ENCODE results near the gene MEDAG.

The MEDAG gene

DNA sequence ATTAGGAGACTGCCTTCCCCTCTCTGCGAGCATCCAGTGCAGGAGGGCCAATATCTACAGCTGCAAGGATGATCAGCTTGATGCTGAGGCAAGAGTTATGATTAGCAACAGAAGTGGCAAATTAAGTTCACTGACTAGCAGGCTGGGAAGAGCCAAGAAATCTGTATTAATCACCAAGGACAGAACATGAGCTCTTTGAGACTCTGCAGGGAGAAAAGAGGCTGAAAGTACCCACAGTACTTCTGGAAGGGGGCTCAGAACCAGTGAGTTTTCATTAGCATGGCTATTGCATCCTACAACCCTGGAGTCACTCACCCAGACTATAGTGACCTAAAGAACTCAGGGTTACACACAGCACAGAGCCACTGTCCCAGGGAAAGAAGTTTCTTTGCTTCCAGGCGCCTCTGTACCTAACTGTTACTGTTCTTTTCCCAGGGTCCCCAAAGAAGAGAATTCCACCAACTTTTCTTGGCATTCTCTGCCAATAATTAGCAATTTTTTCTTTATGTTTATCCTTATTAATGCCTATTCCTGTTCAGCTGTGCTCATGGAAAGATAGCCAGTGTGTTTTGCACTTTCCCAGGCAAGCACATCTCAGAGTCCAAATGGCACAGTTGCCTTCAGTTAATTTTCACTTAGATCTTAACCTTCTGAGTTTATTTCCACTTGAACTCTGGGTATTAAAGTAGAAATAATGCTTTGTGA lies 25.8 kb upstream of the MEDAG start:
- Histone ChIP-seq H3K9ac (ENCODE audit: low read depth, low read length, poor library complexity, severe bottlenecking) (no peak overlapping the region), H3K27me3 (ENCODE audit: insufficient read depth, low read length, poor library complexity, severe bottlenecking) (peaks cover 12% of the 10 kb centered on the region), H3K9me2 (replicated peaks; ENCODE audit: low read depth, low read length) (no peaks in the 10 kb centered on the region), H3K9me3 (ENCODE audit: insufficient read depth, low read depth, low read length) (no peaks in the 10 kb centered on the region), H3K4me3 (ENCODE audit: low read length, poor library complexity, severe bottlenecking) (no peak overlapping the region), H2AFZ (ENCODE audit: low read length) (no peak overlapping the region), H3K4me2 (ENCODE audit: low read depth, low read length, poor library complexity, severe bottlenecking) (no peak overlapping the region), H3K36me3 (ENCODE audit: insufficient read depth, low read length) (no peaks in the 10 kb centered on the region), H4K20me1 (ENCODE audit: insufficient read depth, low read length, poor library complexity, severe bottlenecking) (no peaks in the 10 kb centered on the region), H3K4me1 (ENCODE audit: insufficient read depth, low read length, poor library complexity, severe bottlenecking) (peaks cover 5% of the 10 kb centered on the region), H3F3A (ENCODE audit: low read depth) (no peaks in the 10 kb centered on the region), H3K79me2 (ENCODE audit: insufficient read depth, low read length) (no peaks in the 10 kb centered on the region)
- TF ChIP-seq EZH2phosphoT487 (IDR thresholded peaks at IDR 0.05; ENCODE audit: borderline replicate concordance): no peak
- TF ChIP-seq, protein P1, sequence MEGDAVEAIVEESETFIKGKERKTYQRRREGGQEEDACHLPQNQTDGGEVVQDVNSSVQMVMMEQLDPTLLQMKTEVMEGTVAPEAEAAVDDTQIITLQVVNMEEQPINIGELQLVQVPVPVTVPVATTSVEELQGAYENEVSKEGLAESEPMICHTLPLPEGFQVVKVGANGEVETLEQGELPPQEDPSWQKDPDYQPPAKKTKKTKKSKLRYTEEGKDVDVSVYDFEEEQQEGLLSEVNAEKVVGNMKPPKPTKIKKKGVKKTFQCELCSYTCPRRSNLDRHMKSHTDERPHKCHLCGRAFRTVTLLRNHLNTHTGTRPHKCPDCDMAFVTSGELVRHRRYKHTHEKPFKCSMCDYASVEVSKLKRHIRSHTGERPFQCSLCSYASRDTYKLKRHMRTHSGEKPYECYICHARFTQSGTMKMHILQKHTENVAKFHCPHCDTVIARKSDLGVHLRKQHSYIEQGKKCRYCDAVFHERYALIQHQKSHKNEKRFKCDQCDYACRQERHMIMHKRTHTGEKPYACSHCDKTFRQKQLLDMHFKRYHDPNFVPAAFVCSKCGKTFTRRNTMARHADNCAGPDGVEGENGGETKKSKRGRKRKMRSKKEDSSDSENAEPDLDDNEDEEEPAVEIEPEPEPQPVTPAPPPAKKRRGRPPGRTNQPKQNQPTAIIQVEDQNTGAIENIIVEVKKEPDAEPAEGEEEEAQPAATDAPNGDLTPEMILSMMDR (conservative IDR thresholded peaks at IDR 0.05; ENCODE audit: low read length): no peak

GRCh38 chr13:30880856-30881155 lies 25.3 kb upstream of the MEDAG start:
- no peak overlapping the region for H3K9ac ChIP-seq (ENCODE audit: low read depth, low read length, poor library complexity, severe bottlenecking)
- no peak overlapping the region for H3K4me2 ChIP-seq (ENCODE audit: low read depth, low read length, poor library complexity, severe bottlenecking)

GRCh38 chr13:30881191-30881651 lies 24.9 kb upstream of the MEDAG start:
- no peaks in the 10 kb centered on the region for H3K36me3 ChIP-seq (ENCODE audit: insufficient read depth, low read length)
- TF ChIP-seq, protein P1 (conservative IDR thresholded peaks at IDR 0.05; ENCODE audit: low read length): no peak
- TF ChIP-seq EZH2phosphoT487 (IDR thresholded peaks at IDR 0.05; ENCODE audit: borderline replicate concordance): no peak
- H3K27me3 ChIP-seq (ENCODE audit: insufficient read depth, low read length, poor library complexity, severe bottlenecking): peaks cover 12% of the 10 kb centered on the region
- H3K9ac ChIP-seq (ENCODE audit: low read depth, low read length, poor library complexity, severe bottlenecking): no peak overlapping the region
- H3K9me2 ChIP-seq (replicated peaks; ENCODE audit: low read depth, low read length): no peaks in the 10 kb centered on the region
- no peaks in the 10 kb centered on the region for H4K20me1 ChIP-seq (ENCODE audit: insufficient read depth, low read length, poor library complexity, severe bottlenecking)
- no peak overlapping the region for H2AFZ ChIP-seq (ENCODE audit: low read length)
- H3K79me2 ChIP-seq (ENCODE audit: insufficient read depth, low read length): no peaks in the 10 kb centered on the region
- no peaks in the 10 kb centered on the region for H3F3A ChIP-seq (ENCODE audit: low read depth)
- H3K4me3 ChIP-seq (ENCODE audit: low read length, poor library complexity, severe bottlenecking): no peak overlapping the region
- H3K4me2 ChIP-seq (ENCODE audit: low read depth, low read length, poor library complexity, severe bottlenecking): no peak overlapping the region
- H3K9me3 ChIP-seq (ENCODE audit: insufficient read depth, low read depth, low read length): no peaks in the 10 kb centered on the region
- H3K4me1 ChIP-seq (ENCODE audit: insufficient read depth, low read length, poor library complexity, severe bottlenecking): peaks cover 5% of the 10 kb centered on the region

More at GRCh38 chr13:30880856-30881155, 25.3 kb upstream of the MEDAG start:
- Histone ChIP-seq H3K9me3 (ENCODE audit: insufficient read depth, low read depth, low read length) (no peaks in the 10 kb centered on the region), H3K36me3 (ENCODE audit: insufficient read depth, low read length) (no peaks in the 10 kb centered on the region), H4K20me1 (ENCODE audit: insufficient read depth, low read length, poor library complexity, severe bottlenecking) (no peaks in the 10 kb centered on the region), H3K9me2 (replicated peaks; ENCODE audit: low read depth, low read length) (no peaks in the 10 kb centered on the region), H3K79me2 (ENCODE audit: insufficient read depth, low read length) (no peaks in the 10 kb centered on the region), H3K27me3 (ENCODE audit: insufficient read depth, low read length, poor library complexity, severe bottlenecking) (peaks cover 12% of the 10 kb centered on the region), H3K4me1 (ENCODE audit: insufficient read depth, low read length, poor library complexity, severe bottlenecking) (peaks cover 5% of the 10 kb centered on the region), H3K4me3 (ENCODE audit: low read length, poor library complexity, severe bottlenecking) (no peak overlapping the region), H2AFZ (ENCODE audit: low read length) (no peak overlapping the region), H3F3A (ENCODE audit: low read depth) (no peaks in the 10 kb centered on the region)
- TF ChIP-seq, protein P1 (conservative IDR thresholded peaks at IDR 0.05; ENCODE audit: low read length): no peak
- no peak for TF ChIP-seq EZH2phosphoT487 (IDR thresholded peaks at IDR 0.05; ENCODE audit: borderline replicate concordance)
